K562 (cell line): Measurements from ENCODE around the gene PHPT1. TPM values are rescaled to one million over a fixed set of nuclear protein-coding genes. Genes with fewer than 3 reads are reported as not detected.

ENCODE experiments used
- E2F3 ChIP-seq: fragments of 250-450 bp; sonication (Bioruptor Pico); IDR thresholded peaks from 2 replicates; pipeline ENCODE4 v1.4.0; 2020; ENCODE audit warnings: mild to moderate bottlenecking
- GATAD2A ChIP-seq: fragments of 450-650 bp; IDR thresholded peaks from 2 replicates; pipeline ENCODE4 v1.6.1; 2017
- ILK ChIP-seq: fragments of 450-650 bp; IDR thresholded peaks from 2 replicates; pipeline ENCODE4 v1.6.1; 2016; ENCODE audit warnings: missing genetic modification characterization, low read depth, mild to moderate bottlenecking, missing compliant biosample characterization, moderate library complexity, borderline replicate concordance
- L3MBTL2 ChIP-seq: fragments of 450-650 bp; IDR thresholded peaks from 2 replicates; pipeline ENCODE4 v1.6.1; 2016; ENCODE audit warnings: mild to moderate bottlenecking, moderate library complexity
- MCM2 ChIP-seq: fragments of 450-650 bp; IDR thresholded peaks from 2 replicates; pipeline ENCODE4 v1.6.1; 2017; ENCODE audit warnings: low read depth, mild to moderate bottlenecking
- NR2C1 ChIP-seq, 2 experiments: fragments of 450-650 bp; IDR thresholded peaks; 2 replicates each; pipeline ENCODE4 v1.6.1; 2017; ENCODE audit warnings: mild to moderate bottlenecking in 2 of 2, antibody characterized with exemption in 1 of 2, inconsistent platforms in 1 of 2, missing compliant biosample characterization in 1 of 2, missing genetic modification characterization in 1 of 2
- PTBP1 ChIP-seq: fragments of 200-400 bp; formaldehyde crosslinking; IDR thresholded peaks from 2 replicates; pipeline ENCODE4 v1.6.1; 2017; ENCODE audit warnings: low read depth, low read length
- SP1 ChIP-seq: sonication (generic); formaldehyde crosslinking; IDR thresholded peaks from 2 replicates; pipeline ENCODE4 v1.8.1; 2022; ENCODE audit warnings: mild to moderate bottlenecking, missing genetic modification reagents
- SRSF3 ChIP-seq: fragments of 200-400 bp; formaldehyde crosslinking; IDR thresholded peaks from 2 replicates; pipeline ENCODE4 v1.6.1; 2016; ENCODE audit warnings: mild to moderate bottlenecking, low read length, moderate library complexity; ENCODE audit not compliant: insufficient read depth
- STAG1 ChIP-seq: sonication (generic); formaldehyde crosslinking; IDR thresholded peaks from 2 replicates; pipeline ENCODE4 v1.5.0; 2020; ENCODE audit warnings: missing genetic modification reagents, borderline replicate concordance
- STAT5B ChIP-seq: fragments of 250-450 bp; sonication (Bioruptor Pico); IDR thresholded peaks from 2 replicates; pipeline ENCODE4 v1.8.0; 2021; ENCODE audit warnings: mild to moderate bottlenecking, inconsistent platforms
- TAF1 ChIP-seq: IDR thresholded peaks from 2 replicates; pipeline ENCODE4 v1.6.1; 2011; ENCODE audit warnings: mild to moderate bottlenecking, low read length, moderate library complexity; ENCODE audit not compliant: insufficient read depth, control insufficient read depth, severe bottlenecking; ENCODE audit errors: extremely low read depth
- TBP ChIP-seq: optimal IDR thresholded peaks from 2 replicates; pipeline ENCODE3; 2011; ENCODE audit warnings: low read depth, low read length, improper control_type of control experiment
- ZNF134 ChIP-seq: fragments of 250-450 bp; sonication (Bioruptor Pico); conservative IDR thresholded peaks from 2 replicates; pipeline ENCODE4 v1.4.0; 2020
- ZNF239 ChIP-seq: fragments of 250-450 bp; sonication (Bioruptor Pico); IDR thresholded peaks from 2 replicates; pipeline ENCODE4 v1.4.0; 2020; ENCODE audit warnings: mild to moderate bottlenecking
- ZNF830 ChIP-seq: fragments of 250-450 bp; sonication (Bioruptor Pico); IDR thresholded peaks from 2 replicates; pipeline ENCODE4 v1.5.0; 2021; ENCODE audit warnings: mild to moderate bottlenecking
- ZSCAN29 ChIP-seq: fragments of 450-650 bp; IDR thresholded peaks from 2 replicates; pipeline ENCODE4 v1.6.1; 2017
- polyA plus RNA-seq, 8 experiments: library from polyadenylated mRNA; depleted of rRNA in 4 of 8; stranded (reverse) in 5 of 8; unstranded in 3 of 8; fragments of >200 nt; fragmentation: Nextera tagmentation in 2 of 8; fragmentation: Illumina TruSeq in 1 of 8; extraction: Ambion mirVana in 2 of 8; extraction: Trizol in 1 of 8; gene quantifications; 2 replicates each; pipeline versions ENCODE4 v1.2.1 to v1.2.3, GENCODE V29; 2011 to 2014; ENCODE audit warnings: inconsistent platforms in 1 of 8, missing spikeins in 1 of 8
- total RNA-seq, 7 experiments: library from RNA; depleted of rRNA in 6 of 7; stranded (reverse); fragments of >200 nt in 6 of 7; fragmentation: Illumina TruSeq in 2 of 7; extraction: Trizol in 2 of 7; gene quantifications; 2 replicates each; pipeline versions ENCODE4 v1.2.1 to v1.2.3, GENCODE V29; 2011 to 2021; ENCODE audit warnings: low replicate concordance in 1 of 7
- TF ChIP-seq, protein P1 (sequence below): fragments of 450-650 bp; IDR thresholded peaks from 2 replicates; pipeline ENCODE4 v1.6.1; 2016; ENCODE audit warnings: borderline replicate concordance
- TF ChIP-seq, protein P2 (sequence below): fragments of 250-450 bp; sonication (Bioruptor Pico); IDR thresholded peaks from 2 replicates; pipeline ENCODE4 v1.4.0; 2020; ENCODE audit warnings: mild to moderate bottlenecking, moderate library complexity
- TF ChIP-seq, protein P3 (sequence below): fragments of 450-650 bp; IDR thresholded peaks from 2 replicates; pipeline ENCODE4 v1.6.1; 2016; ENCODE audit warnings: low read depth, mild to moderate bottlenecking, moderate library complexity
- TF ChIP-seq, protein P4 (sequence below): IDR thresholded peaks from 2 replicates; pipeline ENCODE4 v1.6.1; 2012; ENCODE audit warnings: low read depth, low read length, improper control_type of control experiment, borderline replicate concordance

The PHPT1 gene
- total and polyA plus RNA-seq, 9 of the 15 experiments (the other 6 are each of a cell fraction or from before 2014, with no cell fraction given), result 20.9 to 166 (median 129) TPM

DNA sequence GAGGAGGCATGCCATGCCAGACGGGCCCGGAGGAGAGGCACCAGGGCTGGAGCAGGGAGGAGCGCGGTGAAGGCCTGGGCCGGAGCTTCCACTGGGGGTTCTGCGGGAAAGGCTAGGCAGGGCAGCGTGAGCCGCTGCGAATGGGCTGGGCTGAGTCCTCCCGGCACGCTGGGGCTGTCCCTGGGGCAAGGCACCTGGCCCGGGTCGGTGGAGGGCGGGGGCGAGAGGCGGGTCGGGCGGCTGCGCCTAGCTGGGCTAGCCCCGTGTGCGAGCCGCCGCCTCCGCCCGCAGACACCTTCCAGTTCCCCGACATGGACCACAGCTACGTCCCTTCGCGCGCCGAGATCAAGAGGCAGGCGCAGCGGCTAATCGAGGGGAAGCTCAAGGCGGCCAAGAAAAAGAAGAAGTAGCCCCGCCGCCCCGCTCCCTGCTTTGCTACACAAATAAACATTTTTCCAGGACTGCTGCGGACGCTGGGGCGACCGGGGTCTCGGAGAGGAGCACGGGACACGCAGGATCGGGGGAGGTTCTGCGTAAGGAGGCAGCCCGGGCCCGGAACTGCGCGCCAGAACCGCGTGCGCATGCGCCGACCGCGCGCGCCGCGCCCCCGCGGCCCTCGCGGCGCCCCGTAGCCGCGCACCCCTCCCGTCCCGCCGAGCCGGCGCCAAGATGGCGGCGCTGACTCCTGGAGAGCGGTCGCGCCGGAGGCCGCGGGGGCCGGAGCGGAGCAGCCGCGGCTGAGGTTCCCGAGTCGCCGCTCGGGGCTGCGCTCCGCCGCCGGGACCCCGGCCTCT lies 41.7 kb upstream of the PHPT1 start, which contains the start of gene RABL6 (continued):
- no peak for TF ChIP-seq ILK (tag)
- no peak for TF ChIP-seq PTBP1
- no peak for TF ChIP-seq SP1 (CRISPR knock-in tag)
- no peak for TF ChIP-seq STAG1 (CRISPR knock-in tag)
- no peak for TF ChIP-seq ZNF134 (CRISPR knock-in tag)
- peak; percentile 74 for TF ChIP-seq TBP
- no peak for TF ChIP-seq STAT5B (CRISPR knock-in tag)
- TF ChIP-seq L3MBTL2, result peak; percentile 90
- TF ChIP-seq, protein P1, sequence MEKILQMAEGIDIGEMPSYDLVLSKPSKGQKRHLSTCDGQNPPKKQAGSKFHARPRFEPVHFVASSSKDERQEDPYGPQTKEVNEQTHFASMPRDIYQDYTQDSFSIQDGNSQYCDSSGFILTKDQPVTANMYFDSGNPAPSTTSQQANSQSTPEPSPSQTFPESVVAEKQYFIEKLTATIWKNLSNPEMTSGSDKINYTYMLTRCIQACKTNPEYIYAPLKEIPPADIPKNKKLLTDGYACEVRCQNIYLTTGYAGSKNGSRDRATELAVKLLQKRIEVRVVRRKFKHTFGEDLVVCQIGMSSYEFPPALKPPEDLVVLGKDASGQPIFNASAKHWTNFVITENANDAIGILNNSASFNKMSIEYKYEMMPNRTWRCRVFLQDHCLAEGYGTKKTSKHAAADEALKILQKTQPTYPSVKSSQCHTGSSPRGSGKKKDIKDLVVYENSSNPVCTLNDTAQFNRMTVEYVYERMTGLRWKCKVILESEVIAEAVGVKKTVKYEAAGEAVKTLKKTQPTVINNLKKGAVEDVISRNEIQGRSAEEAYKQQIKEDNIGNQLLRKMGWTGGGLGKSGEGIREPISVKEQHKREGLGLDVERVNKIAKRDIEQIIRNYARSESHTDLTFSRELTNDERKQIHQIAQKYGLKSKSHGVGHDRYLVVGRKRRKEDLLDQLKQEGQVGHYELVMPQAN, result peak; percentile 30; the same call in 1 of the 2 replicates
- no peak for TF ChIP-seq MCM2
- no peak for TF ChIP-seq NR2C1 (IDR thresholded peaks at IDR 0.05)
- no peak for TF ChIP-seq NR2C1 (tag; IDR thresholded peaks at IDR 0.05)
- TF ChIP-seq, protein P2, sequence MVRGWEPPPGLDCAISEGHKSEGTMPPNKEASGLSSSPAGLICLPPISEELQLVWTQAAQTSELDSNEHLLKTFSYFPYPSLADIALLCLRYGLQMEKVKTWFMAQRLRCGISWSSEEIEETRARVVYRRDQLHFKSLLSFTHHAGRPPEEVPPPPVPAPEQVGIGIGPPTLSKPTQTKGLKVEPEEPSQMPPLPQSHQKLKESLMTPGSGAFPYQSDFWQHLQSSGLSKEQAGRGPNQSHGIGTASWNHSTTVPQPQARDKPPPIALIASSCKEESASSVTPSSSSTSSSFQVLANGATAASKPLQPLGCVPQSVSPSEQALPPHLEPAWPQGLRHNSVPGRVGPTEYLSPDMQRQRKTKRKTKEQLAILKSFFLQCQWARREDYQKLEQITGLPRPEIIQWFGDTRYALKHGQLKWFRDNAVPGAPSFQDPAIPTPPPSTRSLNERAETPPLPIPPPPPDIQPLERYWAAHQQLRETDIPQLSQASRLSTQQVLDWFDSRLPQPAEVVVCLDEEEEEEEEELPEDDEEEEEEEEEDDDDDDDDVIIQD (CRISPR knock-in tag), result no peak
- TF ChIP-seq GATAD2A, result peak; percentile 50; the same call in 1 of the 2 replicates
- no peak for TF ChIP-seq E2F3
- no peak for TF ChIP-seq ZSCAN29
- TF ChIP-seq, protein P3, sequence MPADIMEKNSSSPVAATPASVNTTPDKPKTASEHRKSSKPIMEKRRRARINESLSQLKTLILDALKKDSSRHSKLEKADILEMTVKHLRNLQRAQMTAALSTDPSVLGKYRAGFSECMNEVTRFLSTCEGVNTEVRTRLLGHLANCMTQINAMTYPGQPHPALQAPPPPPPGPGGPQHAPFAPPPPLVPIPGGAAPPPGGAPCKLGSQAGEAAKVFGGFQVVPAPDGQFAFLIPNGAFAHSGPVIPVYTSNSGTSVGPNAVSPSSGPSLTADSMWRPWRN, result no peak
- no peak for TF ChIP-seq ZNF830 (CRISPR knock-in tag)
- TF ChIP-seq TAF1, result peak; percentile 97
- TF ChIP-seq, protein P4, sequence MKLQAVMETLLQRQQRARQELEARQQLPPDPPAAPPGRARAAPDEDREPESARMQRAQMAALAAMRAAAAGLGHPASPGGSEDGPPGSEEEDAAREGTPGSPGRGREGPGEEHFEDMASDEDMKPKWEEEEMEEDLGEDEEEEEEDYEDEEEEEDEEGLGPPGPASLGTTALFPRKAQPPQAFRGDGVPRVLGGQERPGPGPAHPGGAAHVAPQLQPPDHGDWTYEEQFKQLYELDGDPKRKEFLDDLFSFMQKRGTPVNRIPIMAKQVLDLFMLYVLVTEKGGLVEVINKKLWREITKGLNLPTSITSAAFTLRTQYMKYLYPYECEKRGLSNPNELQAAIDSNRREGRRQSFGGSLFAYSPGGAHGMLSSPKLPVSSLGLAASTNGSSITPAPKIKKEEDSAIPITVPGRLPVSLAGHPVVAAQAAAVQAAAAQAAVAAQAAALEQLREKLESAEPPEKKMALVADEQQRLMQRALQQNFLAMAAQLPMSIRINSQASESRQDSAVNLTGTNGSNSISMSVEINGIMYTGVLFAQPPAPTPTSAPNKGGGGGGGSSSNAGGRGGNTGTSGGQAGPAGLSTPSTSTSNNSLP, result no peak
- TF ChIP-seq SRSF3, result no peak
- TF ChIP-seq ZNF239, result no peak
